GM04503 (cell line): ENCODE results near the gene TAPBPL.
"Not testable (repeated sequence)": the region's sequence is repeated elsewhere in the genome, so short reads cannot be mapped to it uniquely, and the experiment has no call there.

ENCODE experiments used
- DNase-seq: peaks from one replicate; pipeline ENCODE4 v3.0.0-alpha.2; 2012; ENCODE audit warnings: low read depth

Gene TAPBPL

GRCh38 chr12:6451348-6452244, at the start of gene TAPBPL:
Gene TAPBPL (plus strand): TSS chr12:6452042. CDS start chr12:6452249, 207 bp downstream.
- peak; percentile 60 for DNase-seq

GRCh38 chr12:6404390-6404789, 47.5 kb upstream of the TAPBPL start:
- DNase-seq = no peak

- no peak for DNase-seq
These were observed 45.9 kb upstream of the TAPBPL start for GRCh38 chr12:6405963-6406362.

- DNase-seq = no peak
These were observed 44.4 kb upstream of the TAPBPL start for GRCh38 chr12:6407236-6407954.

GRCh38 chr12:6416596-6416995, 35.2 kb upstream of the TAPBPL start:
- DNase-seq = no peak

- no peak for DNase-seq
These were observed 33.0 kb upstream of the TAPBPL start for GRCh38 chr12:6418796-6419195.

GRCh38 chr12:6420364-6420763, 31.5 kb upstream of the TAPBPL start:
- no peak for DNase-seq

- peak; percentile 64 for DNase-seq
These were observed 28.4 kb upstream of the TAPBPL start for GRCh38 chr12:6423267-6424007.

GRCh38 chr12:6424008-6424347, 27.9 kb upstream of the TAPBPL start:
- no peak for DNase-seq

- no peak for DNase-seq
These were observed 27.0 kb upstream of the TAPBPL start for GRCh38 chr12:6424866-6425265.

GRCh38 chr12:6425590-6426531, 26.0 kb upstream of the TAPBPL start:
- no peak for DNase-seq

GRCh38 chr12:6426882-6427671, 24.8 kb upstream of the TAPBPL start:
- DNase-seq = no peak

GRCh38 chr12:6427796-6428195, 24.0 kb upstream of the TAPBPL start:
- not testable (repeated sequence) for DNase-seq

GRCh38 chr12:6428326-6428725, 23.5 kb upstream of the TAPBPL start:
- no peak for DNase-seq

GRCh38 chr12:6430124-6430989, 21.5 kb upstream of the TAPBPL start:
- peak; percentile 99 for DNase-seq

- DNase-seq = no peak
These were observed 18.9 kb upstream of the TAPBPL start for GRCh38 chr12:6432991-6433390.

GRCh38 chr12:6434205-6435140, 17.4 kb upstream of the TAPBPL start:
- no peak for DNase-seq

GRCh38 chr12:6435961-6436715, 15.7 kb upstream of the TAPBPL start:
- DNase-seq = no peak
